Keratinocyte (primary cell): Measurements from ENCODE around the gene ARHGAP22. TPM values are rescaled to one million over a fixed set of nuclear protein-coding genes. Genes with fewer than 3 reads are reported as not detected.

Source experiments
- DNase-seq: peaks from one replicate; pipeline ENCODE4 v3.0.0-alpha.2; 2011; ENCODE audit warnings: low read depth, missing footprints, low spot score
- FAIRE-seq: peaks from 2 replicates; lab custom pipeline; 2011; peaks lifted over from hg19 to GRCh38; lab: Jason Lieb, UNC
- H2AFZ ChIP-seq: 2 replicates; pipeline ENCODE4 v1.6.0; 2012; ENCODE audit warnings: low read length, control low read depth, inconsistent platforms; ENCODE audit not compliant: control insufficient read depth
- H3K27ac ChIP-seq: 2 replicates; pipeline ENCODE4 v1.5.1; 2011; ENCODE audit warnings: low read length; ENCODE audit not compliant: control insufficient read depth, insufficient read depth
- H3K27me3 ChIP-seq: 3 replicates; pipeline ENCODE4 v1.6.0; 2011; ENCODE audit warnings: low read length; ENCODE audit not compliant: control insufficient read depth, insufficient read depth; ENCODE audit errors: extremely low read depth
- H3K36me3 ChIP-seq, 2 experiments: 2 replicates in 1 of 2; 3 replicates in 1 of 2; pipeline ENCODE4 v1.5.1; 2011; ENCODE audit warnings: low read length in 2 of 2, mild to moderate bottlenecking in 1 of 2; ENCODE audit not compliant: control insufficient read depth in 2 of 2, insufficient read depth in 2 of 2; ENCODE audit errors: extremely low read depth in 1 of 2
- H3K4me1 ChIP-seq: 3 replicates; pipeline ENCODE4 v1.5.1; 2011; ENCODE audit warnings: low read length; ENCODE audit not compliant: control insufficient read depth, insufficient read depth; ENCODE audit errors: extremely low read depth
- H3K4me2 ChIP-seq: 3 replicates; pipeline ENCODE4 v1.6.0; 2011; ENCODE audit warnings: low read depth, low read length; ENCODE audit not compliant: control insufficient read depth, insufficient read depth; ENCODE audit errors: extremely low read depth
- H3K4me3 ChIP-seq, 3 experiments: fragments of 200-600 bp in 1 of 3; sonication (generic) in 1 of 3; 2 replicates in 2 of 3; 3 replicates in 1 of 3; pipeline ENCODE4 v1.5.1; 2011 to 2016; ENCODE audit warnings: low read length in 3 of 3, mild to moderate bottlenecking in 3 of 3, control low read depth in 2 of 3, inconsistent platforms in 1 of 3, low read depth in 1 of 3, mixed read lengths in 1 of 3, mixed run types in 1 of 3, moderate library complexity in 1 of 3; ENCODE audit not compliant: control insufficient read depth in 2 of 3, insufficient read depth in 2 of 3; ENCODE audit errors: extremely low read depth in 1 of 3
- H3K79me2 ChIP-seq: 2 replicates; pipeline ENCODE4 v1.6.0; 2012; ENCODE audit warnings: low read length; ENCODE audit not compliant: control insufficient read depth, insufficient read depth
- H3K9ac ChIP-seq: 3 replicates; pipeline ENCODE4 v1.6.0; 2011; ENCODE audit warnings: low read length; ENCODE audit not compliant: control insufficient read depth, insufficient read depth; ENCODE audit errors: extremely low read depth
- H3K9me1 ChIP-seq: 3 replicates; pipeline ENCODE4 v1.6.0; 2011; ENCODE audit warnings: low read length; ENCODE audit not compliant: control insufficient read depth, insufficient read depth; ENCODE audit errors: extremely low read depth
- H3K9me3 ChIP-seq: 2 replicates; pipeline ENCODE4 v1.5.1; 2012; ENCODE audit warnings: low read depth, low read length; ENCODE audit not compliant: control insufficient read depth
- H4K20me1 ChIP-seq: 3 replicates; pipeline ENCODE4 v1.6.0; 2011; ENCODE audit warnings: low read length; ENCODE audit not compliant: control insufficient read depth, insufficient read depth; ENCODE audit errors: extremely low read depth
- EZH2 ChIP-seq: IDR thresholded peaks from one replicate; pipeline ENCODE4 v1.6.1; 2012; ENCODE audit warnings: inconsistent platforms, mild to moderate bottlenecking, low read length, moderate library complexity
- dilution Hi-C: fragments of 300-500 bp; cut with MboI; formaldehyde crosslinking; loops from one replicate; pipeline ENCODE4 v1.7.0; 2020; ENCODE audit warnings: low sequenced_read_pairs; ENCODE audit not compliant: extremely low pct_ligation_motif_present
- polyA plus RNA-seq, 5 experiments: library from polyadenylated mRNA; depleted of rRNA in 3 of 5; stranded (reverse) in 3 of 5; stranded (forward) in 1 of 5; unstranded in 1 of 5; fragments of >200 nt; gene quantifications; 1 replicate in 1 of 5; 2 replicates in 3 of 5; 3 replicates in 1 of 5; pipeline versions ENCODE4 v1.2.1 to v1.2.3, GENCODE V29; 2011 to 2012; ENCODE audit warnings: missing spikeins in 2 of 5, low read depth in 1 of 5, low replicate concordance in 1 of 5
- TF ChIP-seq, protein P1 (sequence below), 3 experiments: IDR thresholded peaks in 1 of 3; conservative IDR thresholded peaks in 1 of 3; optimal IDR thresholded peaks in 1 of 3; 2 replicates in 2 of 3; 3 replicates in 1 of 3; pipeline versions ENCODE3 to v1.5.1; 2011; ENCODE audit warnings: low read length in 3 of 3, mild to moderate bottlenecking in 3 of 3, moderate library complexity in 2 of 3, control low read depth in 1 of 3, inconsistent platforms in 1 of 3; ENCODE audit not compliant: insufficient read depth in 2 of 3; ENCODE audit errors: extremely low read depth in 1 of 3

Gene ARHGAP22
- polyA plus RNA-seq, 1 donor (not counting 4 experiments of a cell fraction or from before 2014, with no cell fraction given) = 4.9 TPM

DNA sequence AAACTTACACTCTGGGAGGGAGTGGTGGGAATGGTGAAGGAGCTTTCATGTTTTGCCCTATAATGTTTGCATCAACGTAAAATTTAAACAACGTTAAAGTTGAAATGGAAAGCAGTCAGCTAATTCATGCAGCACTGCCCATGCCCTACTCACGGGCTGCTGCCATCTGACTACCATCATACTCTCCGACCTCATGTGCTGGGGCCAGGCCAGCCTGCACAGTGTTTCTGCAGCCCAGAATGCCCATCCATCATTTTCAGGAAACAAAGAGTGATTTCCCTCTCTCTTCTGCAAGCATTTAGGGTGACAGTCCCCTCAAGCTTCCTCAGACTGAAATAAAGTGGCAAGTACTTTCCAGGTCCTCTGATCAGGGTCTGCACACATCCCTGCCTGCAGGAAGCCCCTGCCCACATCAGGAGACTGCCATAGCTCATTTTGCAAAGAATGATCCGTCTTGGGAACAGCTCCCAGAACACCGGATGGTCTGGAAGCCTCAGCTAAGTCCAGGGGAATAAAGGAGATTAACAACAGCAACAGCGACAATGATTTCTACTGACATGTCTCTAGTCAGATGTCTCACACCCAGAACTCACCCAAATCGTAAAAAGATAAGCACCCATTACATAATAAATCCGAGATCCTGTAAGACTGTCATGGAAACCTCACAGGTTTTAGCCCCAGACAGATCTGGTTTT lies 40.3 kb downstream of the ARHGAP22 start:
- Histone ChIP-seq H3K4me1 (no peaks in the 10 kb centered on the region), H3K27ac (no peak overlapping the region), H4K20me1 (no peaks in the 10 kb centered on the region), H3K4me3 (no peak overlapping the region), H3K9me3 (no peaks in the 10 kb centered on the region), H3K36me3 (no peaks in the 10 kb centered on the region), H3K9ac (no peak overlapping the region), H3K27me3 (peaks cover 3% of the 10 kb centered on the region), H3K4me2 (no peak overlapping the region), H2AFZ (no peak overlapping the region), H3K9me1 (no peaks in the 10 kb centered on the region), H3K79me2 (no peaks in the 10 kb centered on the region)
- DNase-seq (no peak), FAIRE-seq (no peak)
- dilution Hi-C loops = no loop called here
- TF ChIP-seq EZH2 = no peak
- TF ChIP-seq, protein P1, sequence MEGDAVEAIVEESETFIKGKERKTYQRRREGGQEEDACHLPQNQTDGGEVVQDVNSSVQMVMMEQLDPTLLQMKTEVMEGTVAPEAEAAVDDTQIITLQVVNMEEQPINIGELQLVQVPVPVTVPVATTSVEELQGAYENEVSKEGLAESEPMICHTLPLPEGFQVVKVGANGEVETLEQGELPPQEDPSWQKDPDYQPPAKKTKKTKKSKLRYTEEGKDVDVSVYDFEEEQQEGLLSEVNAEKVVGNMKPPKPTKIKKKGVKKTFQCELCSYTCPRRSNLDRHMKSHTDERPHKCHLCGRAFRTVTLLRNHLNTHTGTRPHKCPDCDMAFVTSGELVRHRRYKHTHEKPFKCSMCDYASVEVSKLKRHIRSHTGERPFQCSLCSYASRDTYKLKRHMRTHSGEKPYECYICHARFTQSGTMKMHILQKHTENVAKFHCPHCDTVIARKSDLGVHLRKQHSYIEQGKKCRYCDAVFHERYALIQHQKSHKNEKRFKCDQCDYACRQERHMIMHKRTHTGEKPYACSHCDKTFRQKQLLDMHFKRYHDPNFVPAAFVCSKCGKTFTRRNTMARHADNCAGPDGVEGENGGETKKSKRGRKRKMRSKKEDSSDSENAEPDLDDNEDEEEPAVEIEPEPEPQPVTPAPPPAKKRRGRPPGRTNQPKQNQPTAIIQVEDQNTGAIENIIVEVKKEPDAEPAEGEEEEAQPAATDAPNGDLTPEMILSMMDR (optimal IDR thresholded peaks at IDR 0.05 in 1 of 3, IDR thresholded peaks at IDR 0.05 in 1 of 3, conservative IDR thresholded peaks at IDR 0.05 in 1 of 3; ENCODE audit: extremely low read depth in 1 of 3, insufficient read depth in 2 of 3, low read length in 3 of 3) = no peak

GRCh38 chr10:48557511-48558123 lies 47.3 kb downstream of the ARHGAP22 start:
- no peaks in the 10 kb centered on the region for H3K36me3 ChIP-seq
- H3K4me1 ChIP-seq = no peaks in the 10 kb centered on the region
- H3K79me2 ChIP-seq = no peaks in the 10 kb centered on the region
- no peak overlapping the region for H3K4me3 ChIP-seq
- TF ChIP-seq EZH2 = no peak
- TF ChIP-seq, protein P1 (optimal IDR thresholded peaks at IDR 0.05 in 1 of 3, IDR thresholded peaks at IDR 0.05 in 1 of 3, conservative IDR thresholded peaks at IDR 0.05 in 1 of 3; ENCODE audit: extremely low read depth in 1 of 3, insufficient read depth in 2 of 3, low read length in 3 of 3) = no peak
- H3K9me1 ChIP-seq = no peaks in the 10 kb centered on the region
- DNase-seq (no peak), FAIRE-seq (no peak)
- no peak overlapping the region for H3K9ac ChIP-seq
- no peak overlapping the region for H2AFZ ChIP-seq
- H3K27me3 ChIP-seq = no peaks in the 10 kb centered on the region
- no peak overlapping the region for H3K4me2 ChIP-seq
- H4K20me1 ChIP-seq = no peaks in the 10 kb centered on the region
- dilution Hi-C loops = no loop called here
- no peaks in the 10 kb centered on the region for H3K9me3 ChIP-seq
- no peak overlapping the region for H3K27ac ChIP-seq
